Measurements from ENCODE around the gene UROS. TPM values are rescaled to one million over a fixed set of nuclear protein-coding genes. Genes with fewer than 3 reads are reported as not detected.

Gene UROS
- total and polyA plus RNA-seq, 2 experiments from 2014 or later: 83.1 to 87.8 TPM

GRCh38 chr10:125788156-125789034 is 34.7 kb downstream of the UROS start:
- H3K4me2 ChIP-seq (ENCODE audit: unreplicated experiment): no peak overlapping the region
- no peak for DNase-seq
- no peak overlapping the region for H3K4me3 ChIP-seq
- no peaks in the 10 kb centered on the region for H3K79me2 ChIP-seq (ENCODE audit: insufficient read depth)
- no peaks in the 10 kb centered on the region for H3K36me3 ChIP-seq (ENCODE audit: low read depth)
- 97 to 98% methylated on average over 17 of the region's 17 CpGs for WGBS, 2 experiments (ENCODE audit: low coverage in 1 of 2, low lambda C conversion rate in 2 of 2, missing lambda C conversion rate in 2 of 2)
- TF ChIP-seq EZH2 (IDR thresholded peaks at IDR 0.05; ENCODE audit: insufficient read depth, poor library complexity, severe bottlenecking) (no peak), EZH2phosphoT487 (IDR thresholded peaks at IDR 0.05; ENCODE audit: insufficient read depth, low read depth) (no peak)
- in situ Hi-C loops (cut with MboI): no loop called here
- no peaks in the 10 kb centered on the region for H3K4me1 ChIP-seq (ENCODE audit: insufficient read depth)
- no peak overlapping the region for H2AFZ ChIP-seq
- no peaks in the 10 kb centered on the region for H4K20me1 ChIP-seq (ENCODE audit: insufficient read depth)
- H3F3A ChIP-seq (ENCODE audit: insufficient read depth): no peaks in the 10 kb centered on the region
- H3K27me3 ChIP-seq (replicated peaks; ENCODE audit: insufficient read depth): no peaks in the 10 kb centered on the region
- H3K9me3 ChIP-seq (ENCODE audit: low read depth): no peaks in the 10 kb centered on the region
- no peak overlapping the region for H3K9ac ChIP-seq
- H3K27ac ChIP-seq: no peak overlapping the region
- H3K9me2 ChIP-seq (ENCODE audit: insufficient read depth): no peaks in the 10 kb centered on the region

- Histone ChIP-seq H3K9me2 (ENCODE audit: insufficient read depth) (no peaks in the 10 kb centered on the region), H3K4me3 (no peak overlapping the region), H3K4me1 (ENCODE audit: insufficient read depth) (no peaks in the 10 kb centered on the region), H3K36me3 (ENCODE audit: low read depth) (no peaks in the 10 kb centered on the region), H3K9me3 (ENCODE audit: low read depth) (no peaks in the 10 kb centered on the region), H2AFZ (no peak overlapping the region), H3F3A (ENCODE audit: insufficient read depth) (no peaks in the 10 kb centered on the region), H3K4me2 (ENCODE audit: unreplicated experiment) (no peak overlapping the region), H3K27me3 (replicated peaks; ENCODE audit: insufficient read depth) (no peaks in the 10 kb centered on the region), H3K79me2 (ENCODE audit: insufficient read depth) (no peaks in the 10 kb centered on the region), H3K9ac (no peak overlapping the region), H4K20me1 (ENCODE audit: insufficient read depth) (no peaks in the 10 kb centered on the region), H3K27ac (no peak overlapping the region)
- TF ChIP-seq EZH2 (IDR thresholded peaks at IDR 0.05; ENCODE audit: insufficient read depth, poor library complexity, severe bottlenecking): no peak
- no peak for TF ChIP-seq EZH2phosphoT487 (IDR thresholded peaks at IDR 0.05; ENCODE audit: insufficient read depth, low read depth)
- no peak for DNase-seq
- WGBS, 2 experiments (ENCODE audit: low coverage in 1 of 2, low lambda C conversion rate in 2 of 2, missing lambda C conversion rate in 2 of 2): 28 to 29% methylated on average over 9 of the region's 9 CpGs
- in situ Hi-C loops (cut with MboI): no loop called here
Observed at GRCh38 chr10:125785791-125786190, 37.3 kb downstream of the UROS start.

- no peaks in the 10 kb centered on the region for H3K4me1 ChIP-seq (ENCODE audit: insufficient read depth)
- WGBS, 2 experiments (ENCODE audit: low coverage in 1 of 2, low lambda C conversion rate in 2 of 2, missing lambda C conversion rate in 2 of 2): 92% methylated on average over 6 of the region's 6 CpGs
- H3K36me3 ChIP-seq (ENCODE audit: low read depth): no peaks in the 10 kb centered on the region
- no peak overlapping the region for H3K4me2 ChIP-seq (ENCODE audit: unreplicated experiment)
- TF ChIP-seq EZH2 (IDR thresholded peaks at IDR 0.05; ENCODE audit: insufficient read depth, poor library complexity, severe bottlenecking) (no peak), EZH2phosphoT487 (IDR thresholded peaks at IDR 0.05; ENCODE audit: insufficient read depth, low read depth) (no peak)
- no peak for DNase-seq
- no peaks in the 10 kb centered on the region for H3K79me2 ChIP-seq (ENCODE audit: insufficient read depth)
- in situ Hi-C loops (cut with MboI): no loop called here
- H3K4me3 ChIP-seq: no peak overlapping the region
- H3F3A ChIP-seq (ENCODE audit: insufficient read depth): no peaks in the 10 kb centered on the region
- H3K9ac ChIP-seq: no peak overlapping the region
- no peak overlapping the region for H2AFZ ChIP-seq
- H3K27ac ChIP-seq: no peak overlapping the region
- H3K9me3 ChIP-seq (ENCODE audit: low read depth): no peaks in the 10 kb centered on the region
- H4K20me1 ChIP-seq (ENCODE audit: insufficient read depth): no peaks in the 10 kb centered on the region
- no peaks in the 10 kb centered on the region for H3K27me3 ChIP-seq (replicated peaks; ENCODE audit: insufficient read depth)
- H3K9me2 ChIP-seq (ENCODE audit: insufficient read depth): no peaks in the 10 kb centered on the region
Observed at GRCh38 chr10:125783957-125784356, 39.1 kb downstream of the UROS start.

- no peak for TF ChIP-seq EZH2 (IDR thresholded peaks at IDR 0.05; ENCODE audit: insufficient read depth, poor library complexity, severe bottlenecking)
- no peak for TF ChIP-seq EZH2phosphoT487 (IDR thresholded peaks at IDR 0.05; ENCODE audit: insufficient read depth, low read depth)
- 79 to 90% methylated on average over 7 of the region's 7 CpGs for WGBS, 2 experiments (ENCODE audit: low coverage in 1 of 2, low lambda C conversion rate in 2 of 2, missing lambda C conversion rate in 2 of 2)
- H3K27ac ChIP-seq: no peak overlapping the region
- H3K9me2 ChIP-seq (ENCODE audit: insufficient read depth): no peaks in the 10 kb centered on the region
- DNase-seq: no peak
- H4K20me1 ChIP-seq (ENCODE audit: insufficient read depth): no peaks in the 10 kb centered on the region
- no peak overlapping the region for H2AFZ ChIP-seq
- no peaks in the 10 kb centered on the region for H3K36me3 ChIP-seq (ENCODE audit: low read depth)
- no peak overlapping the region for H3K9ac ChIP-seq
- no peaks in the 10 kb centered on the region for H3K27me3 ChIP-seq (replicated peaks; ENCODE audit: insufficient read depth)
- no peak overlapping the region for H3K4me2 ChIP-seq (ENCODE audit: unreplicated experiment)
- H3K4me3 ChIP-seq: no peak overlapping the region
- in situ Hi-C loops (cut with MboI): no loop called here
- no peaks in the 10 kb centered on the region for H3K79me2 ChIP-seq (ENCODE audit: insufficient read depth)
- no peaks in the 10 kb centered on the region for H3F3A ChIP-seq (ENCODE audit: insufficient read depth)
- no peaks in the 10 kb centered on the region for H3K9me3 ChIP-seq (ENCODE audit: low read depth)
- H3K4me1 ChIP-seq (ENCODE audit: insufficient read depth): no peaks in the 10 kb centered on the region
Observed at GRCh38 chr10:125783408-125783807, 39.6 kb downstream of the UROS start.
